ENCODE measurements around the gene C6orf52.

C6orf52 gene

DNA sequence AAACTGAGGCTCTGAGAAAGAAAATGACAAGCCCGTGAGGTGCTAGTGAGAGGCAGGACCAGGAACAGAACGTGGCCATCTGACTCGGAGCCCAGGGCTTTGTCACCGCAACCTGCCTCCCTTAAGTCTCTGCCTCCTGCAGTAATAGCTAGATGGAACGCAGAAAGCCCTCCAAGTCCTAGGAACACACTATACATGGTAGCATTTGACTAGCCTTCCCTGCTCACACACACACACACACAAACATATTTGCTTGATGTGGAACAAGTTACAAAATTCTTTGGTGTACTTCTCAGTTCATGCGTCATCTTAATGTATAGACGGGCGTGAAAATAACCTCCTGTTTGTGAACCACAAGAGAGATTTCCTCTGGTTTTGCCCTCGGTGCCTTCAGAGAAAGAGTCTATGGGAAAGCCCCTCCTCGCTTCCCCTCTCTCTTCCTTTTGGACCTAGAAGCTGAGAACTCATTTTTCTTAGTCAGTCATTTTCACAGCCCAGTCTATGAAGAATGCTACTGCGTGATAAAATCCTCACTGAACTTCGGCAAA lies 38.8 kb downstream of the C6orf52 start:
- DNase-seq (ENCODE audit: low read depth in 2 of 2) = no peak

DNA sequence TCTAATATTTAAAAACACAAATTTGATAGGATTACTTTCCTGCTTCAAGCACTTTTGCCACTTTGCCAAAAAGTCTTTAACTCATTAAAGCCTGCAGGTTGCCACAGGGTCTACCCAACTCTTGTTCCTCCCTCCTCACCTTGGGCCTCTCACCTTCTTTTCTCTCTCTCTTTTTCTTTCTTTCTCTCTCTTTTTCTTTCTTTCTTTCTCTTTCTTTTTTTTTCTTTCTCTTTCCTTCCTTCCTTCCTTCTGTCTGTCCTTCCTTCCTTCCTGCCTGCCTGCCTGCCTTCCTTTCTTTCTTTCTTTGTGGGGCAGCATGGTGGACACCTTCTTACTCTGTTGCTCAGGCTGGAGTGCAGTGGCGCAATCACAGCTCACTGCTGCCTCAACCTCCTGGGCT lies 50.2 kb downstream of the C6orf52 start:
- DNase-seq (ENCODE audit: low read depth in 2 of 2) = no peak

DNA sequence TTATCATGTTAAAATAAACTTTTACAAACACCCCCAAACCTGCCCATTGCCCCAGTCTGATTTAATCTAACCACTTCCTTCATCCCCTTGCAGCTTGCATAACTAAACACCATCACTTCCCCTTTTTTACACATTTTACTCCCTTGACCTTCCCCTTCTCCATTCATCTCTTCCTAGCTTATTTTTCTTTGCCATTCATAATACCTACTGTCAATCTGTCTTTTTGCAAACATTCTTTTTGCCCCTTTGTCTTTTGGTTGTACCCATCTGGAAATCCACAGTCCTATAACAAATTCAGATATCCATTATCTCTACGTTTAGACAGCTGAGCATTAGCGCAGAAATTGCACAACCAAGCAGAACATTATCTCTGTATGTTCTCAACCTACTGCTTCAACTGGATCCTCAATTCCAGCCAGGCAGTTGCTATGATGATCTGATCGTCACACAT lies 51.2 kb downstream of the C6orf52 start:
- no peak for DNase-seq (ENCODE audit: low read depth in 2 of 2)

DNA sequence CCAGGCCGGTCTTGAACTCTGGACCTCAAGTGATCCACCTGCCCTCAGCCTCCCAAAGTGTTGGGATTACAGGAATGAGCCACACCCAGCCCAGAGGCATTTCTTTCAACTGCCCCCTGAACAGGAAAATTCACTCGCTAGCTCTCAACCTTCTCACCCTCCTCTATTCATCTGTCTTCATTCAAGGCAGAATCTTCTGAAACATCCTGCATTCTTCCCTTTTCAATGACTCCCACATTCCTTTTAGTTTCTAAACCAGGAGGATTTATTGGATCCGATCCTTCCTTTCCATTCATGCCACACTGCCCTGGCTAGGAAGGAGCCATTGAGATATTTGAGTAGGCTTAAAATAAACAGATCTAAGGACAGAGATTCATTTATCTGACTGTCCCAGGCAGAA lies 52.9 kb downstream of the C6orf52 start:
- no peak for DNase-seq (ENCODE audit: low read depth in 2 of 2)

DNA sequence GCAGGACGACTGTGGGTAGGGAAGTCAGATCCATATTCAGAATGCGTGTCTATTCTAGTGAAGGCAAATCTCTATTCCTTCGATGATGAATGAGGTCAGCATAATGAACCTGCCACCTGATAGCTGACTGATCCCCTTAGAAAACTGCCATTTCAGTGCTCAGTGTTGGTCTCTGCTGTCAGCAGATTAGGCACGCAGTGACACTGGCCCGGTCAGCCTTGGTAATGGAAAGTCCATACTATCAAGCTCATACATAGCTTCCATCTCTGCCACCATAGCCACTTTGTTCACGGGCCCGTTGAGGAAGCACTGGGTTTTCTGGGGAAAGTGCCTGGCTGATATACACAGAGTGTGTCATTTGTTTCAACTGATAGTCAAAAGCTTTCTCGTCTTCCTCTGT lies 54.0 kb downstream of the C6orf52 start:
- no peak for DNase-seq (ENCODE audit: low read depth in 2 of 2)

DNA sequence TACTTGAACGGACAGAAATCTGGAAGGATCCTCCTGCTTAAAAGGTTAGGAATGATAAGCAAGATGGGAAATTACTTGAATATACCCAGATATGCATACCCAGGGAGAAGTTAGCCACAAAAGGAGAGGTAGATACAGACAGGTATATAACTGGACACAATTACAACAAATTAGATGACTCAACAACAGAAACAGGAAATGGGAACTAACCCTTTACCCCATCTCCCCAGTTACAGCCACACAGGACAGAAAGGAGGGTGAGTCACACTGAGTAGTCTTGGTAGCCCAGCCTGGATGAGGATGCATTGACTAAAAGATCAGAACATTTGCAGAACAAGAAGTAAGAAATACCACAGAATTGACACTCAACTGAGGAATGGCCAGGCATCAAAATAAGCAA lies 61.2 kb downstream of the C6orf52 start:
- no peak for DNase-seq (ENCODE audit: low read depth in 2 of 2)

DNA sequence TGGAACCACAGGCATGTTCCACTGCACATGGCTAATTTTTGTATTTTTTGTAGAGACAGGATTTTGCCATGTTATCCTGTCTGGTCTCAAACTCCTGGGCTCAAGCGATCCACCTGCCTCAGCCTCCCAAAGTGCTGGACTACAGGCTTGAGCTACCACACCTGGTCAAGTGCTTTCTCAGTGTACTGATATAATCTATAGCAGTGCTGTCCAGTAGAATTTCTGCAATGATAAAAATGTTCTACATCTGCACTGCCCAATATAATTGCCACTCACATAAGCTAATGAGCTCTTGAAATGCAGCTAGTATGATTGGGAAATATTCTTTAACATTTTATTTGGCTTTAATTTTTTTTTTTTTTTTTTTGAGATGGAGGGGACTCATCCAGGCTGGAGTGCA lies 64.2 kb downstream of the C6orf52 start:
- DNase-seq (ENCODE audit: low read depth in 2 of 2) = no peak

DNA sequence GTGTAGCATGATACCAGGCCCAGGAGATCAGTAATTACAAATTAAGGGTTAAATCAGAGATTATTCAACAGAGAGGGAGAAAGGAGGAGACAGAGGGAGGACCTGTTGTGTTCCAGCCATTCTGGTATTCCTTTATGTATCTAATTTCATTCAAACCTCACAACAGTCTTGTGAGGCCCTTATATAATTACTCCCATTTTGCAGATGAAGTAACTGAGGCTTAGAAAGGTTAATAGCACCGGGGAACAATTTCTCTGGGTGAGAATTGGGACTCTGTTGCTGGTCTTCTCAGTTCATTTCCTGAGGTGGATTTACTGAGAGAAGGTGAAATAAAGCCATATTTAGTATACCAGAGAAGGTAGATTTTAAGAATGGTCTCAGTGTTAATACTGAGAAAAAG lies 66.6 kb downstream of the C6orf52 start:
- no peak for DNase-seq (ENCODE audit: low read depth in 2 of 2)

DNA sequence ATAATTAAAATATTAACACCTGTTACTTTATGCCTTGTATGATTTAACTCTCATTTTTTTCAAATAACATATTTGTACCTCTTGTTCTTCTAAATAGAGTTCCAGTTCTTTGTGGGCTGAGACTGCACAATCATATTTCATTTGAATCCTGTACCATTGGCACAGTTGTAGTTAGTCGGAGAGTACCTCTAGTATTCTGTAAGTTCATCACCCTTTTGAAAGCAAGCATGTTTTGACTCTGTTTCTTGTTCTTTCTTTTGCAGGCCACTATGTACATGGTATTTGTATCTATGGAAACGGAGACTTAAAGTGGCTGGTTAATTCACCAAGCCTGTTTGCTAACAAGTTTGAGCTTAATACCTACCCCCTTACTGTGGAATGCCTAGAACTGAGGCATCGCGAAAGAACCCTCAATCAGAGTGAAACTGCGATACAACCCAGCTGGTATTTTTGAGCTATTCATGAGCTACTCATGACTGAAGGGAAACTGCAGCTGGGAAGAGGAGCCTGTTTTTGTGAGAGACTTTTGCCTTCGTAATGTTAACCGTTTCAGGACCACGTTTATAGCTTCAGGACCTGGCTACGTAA lies 68.2 kb downstream of the C6orf52 start:
- DNase-seq (ENCODE audit: low read depth in 2 of 2) = no peak

DNA sequence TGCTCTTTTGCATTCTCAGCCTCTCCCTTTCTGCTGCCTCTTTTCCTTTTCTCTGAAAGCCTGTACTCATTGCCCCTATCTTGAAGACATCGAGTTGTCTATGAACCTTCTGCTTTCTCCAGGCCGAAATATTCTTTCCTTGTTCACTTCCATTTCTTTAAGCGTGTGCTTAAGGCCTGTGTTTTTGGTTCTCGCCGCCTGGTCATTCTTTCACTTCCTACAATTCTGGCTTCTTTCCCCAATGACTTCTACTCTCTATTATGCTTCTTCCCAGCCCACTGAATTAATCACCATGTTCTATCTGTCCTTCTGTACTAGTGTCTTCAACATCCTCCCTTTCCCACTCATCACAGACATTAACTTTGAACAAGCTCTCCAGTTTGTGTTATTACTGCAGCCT lies 69.6 kb downstream of the C6orf52 start:
- DNase-seq (ENCODE audit: low read depth in 2 of 2) = no peak

DNA sequence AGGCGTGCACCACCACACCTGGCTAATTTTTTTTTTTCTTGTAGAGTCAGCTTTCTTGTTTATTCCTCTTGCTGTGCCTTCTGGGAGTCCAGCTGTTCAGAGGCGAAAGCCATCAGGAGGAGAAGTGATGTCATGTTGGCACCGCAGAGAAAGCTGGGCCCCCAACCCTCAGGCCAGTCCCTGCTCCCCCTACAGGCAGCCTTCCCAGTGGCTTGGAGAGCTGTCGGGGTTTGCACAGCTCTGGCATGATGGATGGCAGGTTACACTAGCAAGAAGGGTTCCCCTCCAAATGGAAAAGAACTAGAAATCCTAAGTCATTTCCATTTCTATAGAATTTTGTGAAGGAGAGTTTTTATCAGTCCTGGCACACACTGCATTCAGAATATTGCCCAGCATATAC lies 72.6 kb downstream of the C6orf52 start:
- DNase-seq (ENCODE audit: low read depth in 2 of 2) = no peak
